ENCODE data around the gene CRNN.

CRNN gene

DNA sequence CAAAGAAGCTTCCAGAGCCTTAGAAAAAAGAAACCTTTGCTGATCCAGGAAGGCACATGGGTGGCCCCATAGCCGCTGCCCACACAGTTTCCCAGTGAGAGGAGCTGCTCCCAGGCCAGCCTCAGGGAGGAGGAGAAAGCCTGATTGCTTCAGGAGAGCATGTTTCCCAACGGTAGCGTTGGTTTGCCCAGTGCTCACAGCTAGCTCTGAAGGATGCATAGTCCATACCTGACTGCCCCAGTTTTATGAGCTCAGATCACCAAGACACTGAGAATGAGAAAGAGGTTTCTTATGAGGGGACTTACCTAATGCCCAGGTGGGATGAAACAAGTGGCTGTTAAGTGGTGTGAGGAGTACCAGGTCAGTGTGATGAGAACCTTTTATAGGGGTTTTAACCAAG lies at the start of gene CRNN:
TSS of gene CRNN (minus strand) at position 355 of the 400 bp plus-strand sequence. CDS start 2,030 bp downstream, outside the sequence.
- H3K4me3 Mint-ChIP-seq: no peak within 1 kb of the TSS
- no peaks in the 10 kb centered on the region for H3K36me3 Mint-ChIP-seq
- no peaks in the 10 kb centered on the region for H3K9me3 Mint-ChIP-seq
- H3K27me3 Mint-ChIP-seq: peaks cover 20% of the 10 kb centered on the region
- DNase-seq: no peak
- no peaks in the 10 kb centered on the region for H3K4me1 Mint-ChIP-seq
- CTCF ChIA-PET: no interaction called here
- no peak within 1 kb of the TSS for H3K27ac Mint-ChIP-seq

DNA sequence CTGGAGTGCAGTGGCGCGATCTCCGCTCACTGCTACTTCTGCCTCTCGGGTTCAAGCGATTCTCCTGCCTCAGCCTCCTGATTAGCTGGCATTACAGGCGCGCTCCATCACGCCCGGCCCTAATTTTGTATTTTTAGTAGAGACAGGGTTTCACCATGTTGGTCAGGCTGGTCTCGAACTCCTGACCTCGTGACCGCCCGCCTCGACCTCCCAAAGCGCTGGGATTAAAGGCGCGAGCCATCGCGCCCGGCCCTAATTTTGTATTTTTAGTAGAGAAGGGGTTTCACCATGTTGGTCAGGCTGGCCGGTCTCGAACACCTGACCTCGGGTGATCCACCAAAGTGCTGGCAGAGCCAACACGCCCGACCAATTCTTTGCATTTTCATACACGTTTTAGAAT lies 48.6 kb upstream of the CRNN start:
- Mint-ChIP-seq H3K27ac (no peak overlapping the region), H3K27me3 (peaks cover 7% of the 10 kb centered on the region), H3K4me3 (no peak overlapping the region), H3K4me1 (peaks cover 32% of the 10 kb centered on the region), H3K36me3 (no peaks in the 10 kb centered on the region), H3K9me3 (no peaks in the 10 kb centered on the region)
- CTCF ChIA-PET: interaction anchor here (0.7 kb wide), 1 partner anchor 32 kb away, joined by 3 read pairs; no protein-coding TSS in a partner anchor
- no peak for DNase-seq

DNA sequence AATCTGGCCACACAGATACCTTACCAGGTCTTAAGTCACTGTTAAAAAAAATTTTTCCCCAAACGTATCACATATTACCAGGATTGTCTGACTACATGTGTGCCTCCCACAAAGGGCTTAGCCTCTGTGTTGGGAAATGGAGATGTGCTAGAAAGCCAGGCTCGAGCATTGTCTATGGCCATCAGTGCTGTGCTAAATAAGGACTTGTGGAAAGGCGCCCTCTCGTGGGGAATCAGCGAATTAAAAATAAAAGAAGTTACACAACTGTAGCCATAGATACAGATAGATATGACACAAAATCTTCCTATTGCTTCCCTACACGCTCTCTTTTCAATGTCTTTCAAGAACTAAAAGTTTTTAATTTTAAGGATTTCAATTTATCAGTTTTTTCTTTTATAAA lies 47.5 kb upstream of the CRNN start:
- peak; percentile 71 for DNase-seq
- Mint-ChIP-seq H3K36me3 (no peaks in the 10 kb centered on the region), H3K27me3 (peaks cover 4% of the 10 kb centered on the region), H3K4me1 (peaks cover 32% of the 10 kb centered on the region), H3K9me3 (no peaks in the 10 kb centered on the region), H3K27ac (peak overlapping the region; percentile 69), H3K4me3 (no peak overlapping the region)
- CTCF ChIA-PET: no interaction called here

GRCh38 chr1:152460529-152460899 lies 46.5 kb upstream of the CRNN start:
- CTCF ChIA-PET: interaction anchor here (0.8 to 3.5 kb wide), 10 partner anchors 12 to 493 kb away, joined by 3 to 129 read pairs (median 30); no protein-coding TSS in a partner anchor
- Mint-ChIP-seq H3K9me3 (no peaks in the 10 kb centered on the region), H3K27me3 (peaks cover 7% of the 10 kb centered on the region), H3K4me3 (peak overlapping the region; percentile 60), H3K27ac (peak overlapping the region; percentile 85), H3K4me1 (peaks cover 32% of the 10 kb centered on the region), H3K36me3 (no peaks in the 10 kb centered on the region)
- DNase-seq: no peak

DNA sequence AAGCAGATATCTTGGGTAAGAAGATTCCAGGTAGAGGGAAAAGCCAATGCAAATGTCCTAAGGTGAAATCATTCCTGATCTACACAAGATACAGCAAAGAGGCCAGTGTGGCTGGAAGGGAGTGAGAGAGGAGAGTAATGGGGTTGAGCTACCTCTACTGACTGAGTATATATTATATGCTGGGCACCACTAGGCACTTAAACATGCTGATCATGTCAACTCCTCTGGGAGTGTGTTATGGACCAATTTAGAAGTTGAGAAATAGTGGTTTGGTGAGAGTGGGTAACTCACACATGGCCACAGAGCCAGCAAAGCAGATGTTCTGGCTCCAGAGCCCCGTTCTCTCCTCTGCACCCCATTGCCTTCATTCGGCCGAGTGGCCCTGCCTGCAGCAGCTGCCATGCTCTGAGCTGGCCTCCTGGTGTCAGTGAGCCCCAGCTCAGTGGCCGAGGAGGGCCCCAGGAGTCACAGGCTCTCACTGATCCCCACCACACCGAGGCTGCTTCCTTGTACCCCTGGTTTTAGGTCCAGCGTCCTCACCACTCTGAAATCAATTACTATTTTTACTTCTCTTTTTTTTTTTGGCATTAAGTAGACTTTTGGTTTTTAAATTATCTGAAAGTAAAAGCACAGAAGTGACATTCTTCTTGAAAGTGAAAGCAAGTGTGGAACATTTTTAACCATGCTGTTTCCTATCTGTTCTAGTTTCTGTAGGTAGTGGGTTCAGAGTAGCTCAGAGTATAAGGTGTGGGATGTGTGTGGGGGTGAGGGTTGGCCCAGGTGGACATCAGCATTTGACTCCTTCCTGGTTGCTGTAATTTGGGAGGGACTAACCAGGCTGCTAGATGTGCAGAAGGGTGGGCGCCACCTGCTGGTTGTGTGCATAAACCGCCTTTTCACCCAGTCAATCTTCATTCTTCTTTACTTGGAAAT lies 45.8 kb upstream of the CRNN start:
- DNase-seq: peak; percentile 81
- CTCF ChIA-PET: interaction anchor here (0.7 to 3.5 kb wide), 19 partner anchors 11 to 579 kb away, joined by 3 to 129 read pairs (median 10); no protein-coding TSS in a partner anchor
- peak overlapping the region; percentile 85 for H3K27ac Mint-ChIP-seq
- H3K36me3 Mint-ChIP-seq: no peaks in the 10 kb centered on the region
- peak overlapping the region; percentile 60 for H3K4me3 Mint-ChIP-seq
- H3K27me3 Mint-ChIP-seq: peaks cover 10% of the 10 kb centered on the region
- H3K4me1 Mint-ChIP-seq: peaks cover 32% of the 10 kb centered on the region
- H3K9me3 Mint-ChIP-seq: no peaks in the 10 kb centered on the region

DNA sequence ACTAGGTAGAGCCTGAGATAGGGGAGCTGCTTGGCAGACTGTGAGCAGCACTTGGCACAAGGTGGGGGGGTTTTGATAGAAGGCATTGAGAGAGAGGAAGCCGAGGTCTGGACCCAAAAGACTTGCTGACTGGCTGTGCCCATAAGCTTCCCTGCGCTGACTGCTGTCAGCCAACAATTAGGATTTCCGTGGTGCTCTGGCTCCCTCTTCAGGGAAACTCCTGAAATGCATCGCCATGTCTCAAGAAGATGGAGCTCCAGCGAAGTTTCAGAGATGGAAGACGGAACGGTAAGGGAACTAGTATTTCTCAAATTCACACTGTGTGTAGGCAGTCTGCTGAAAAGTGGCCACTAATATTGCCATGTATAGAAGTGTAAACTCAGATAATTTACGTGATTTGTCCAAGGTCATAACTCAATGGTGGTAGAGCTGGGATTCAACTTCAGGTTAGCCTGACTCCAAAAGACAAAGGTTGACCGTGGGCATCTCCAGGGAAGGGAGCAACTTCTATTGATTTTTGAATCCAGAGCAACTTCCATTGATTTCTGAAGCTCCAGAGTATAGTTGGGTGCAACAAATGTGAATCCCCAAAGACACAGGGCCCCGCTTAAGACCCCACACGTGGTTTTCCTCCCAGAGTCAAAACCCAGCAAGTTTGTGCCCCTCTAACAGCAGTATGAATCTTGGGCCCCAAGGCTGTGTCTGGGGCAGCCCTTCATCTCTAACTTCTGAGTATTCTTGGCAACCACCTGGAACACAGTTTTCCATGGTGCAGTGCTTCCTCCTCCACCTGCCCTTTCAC lies 44.5 kb upstream of the CRNN start:
- DNase-seq: peak; percentile 88
- no peak overlapping the region for H3K4me3 Mint-ChIP-seq
- H3K9me3 Mint-ChIP-seq: no peaks in the 10 kb centered on the region
- peaks cover 32% of the 10 kb centered on the region for H3K4me1 Mint-ChIP-seq
- peaks cover 11% of the 10 kb centered on the region for H3K27me3 Mint-ChIP-seq
- CTCF ChIA-PET: interaction anchor here (0.6 to 3.5 kb wide), 38 partner anchors 9 to 462 kb away, joined by 3 to 129 read pairs (median 4); no protein-coding TSS in a partner anchor
- no peaks in the 10 kb centered on the region for H3K36me3 Mint-ChIP-seq
- H3K27ac Mint-ChIP-seq: peak overlapping the region; percentile 40

GRCh38 chr1:152457561-152457960 lies 43.5 kb upstream of the CRNN start:
- H3K4me1 Mint-ChIP-seq: peaks cover 32% of the 10 kb centered on the region
- DNase-seq: no peak
- CTCF ChIA-PET: interaction anchor here (0.9 to 3.5 kb wide), 18 partner anchors 9 to 423 kb away, joined by 3 to 129 read pairs (median 8); no protein-coding TSS in a partner anchor
- H3K9me3 Mint-ChIP-seq: no peaks in the 10 kb centered on the region
- peaks cover 11% of the 10 kb centered on the region for H3K27me3 Mint-ChIP-seq
- H3K36me3 Mint-ChIP-seq: no peaks in the 10 kb centered on the region
- H3K4me3 Mint-ChIP-seq: no peak overlapping the region
- H3K27ac Mint-ChIP-seq: no peak overlapping the region

GRCh38 chr1:152457071-152457470 lies 43.0 kb upstream of the CRNN start:
- H3K27ac Mint-ChIP-seq: no peak overlapping the region
- CTCF ChIA-PET: interaction anchor here (0.7 to 3.5 kb wide), 4 partner anchors 12 to 274 kb away, joined by 3 to 45 read pairs (median 10); no protein-coding TSS in a partner anchor
- no peaks in the 10 kb centered on the region for H3K36me3 Mint-ChIP-seq
- no peaks in the 10 kb centered on the region for H3K9me3 Mint-ChIP-seq
- H3K4me3 Mint-ChIP-seq: no peak overlapping the region
- no peak for DNase-seq
- peaks cover 11% of the 10 kb centered on the region for H3K27me3 Mint-ChIP-seq
- peaks cover 32% of the 10 kb centered on the region for H3K4me1 Mint-ChIP-seq

DNA sequence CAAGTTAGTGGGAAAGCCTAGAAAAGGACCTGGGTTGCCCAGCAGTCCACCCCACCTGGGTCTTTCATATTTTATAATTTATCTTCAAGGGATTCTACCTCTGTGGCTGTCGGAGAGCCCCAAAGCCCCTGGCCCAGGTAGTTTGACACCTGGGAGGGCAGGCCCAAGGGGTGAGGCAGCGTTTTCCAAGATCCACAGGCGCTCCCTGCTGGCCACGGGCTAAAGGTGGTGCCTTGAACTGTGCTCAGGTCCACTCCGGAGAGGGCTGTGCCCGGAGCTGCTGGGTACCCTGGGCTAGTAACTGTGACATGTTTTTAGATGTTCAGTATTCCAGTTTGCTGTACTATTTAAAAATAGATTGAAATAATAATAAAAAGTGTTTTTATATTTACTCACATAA lies 37.2 kb upstream of the CRNN start:
- Mint-ChIP-seq H3K4me3 (no peak overlapping the region), H3K4me1 (no peaks in the 10 kb centered on the region), H3K27ac (no peak overlapping the region), H3K27me3 (peaks cover 16% of the 10 kb centered on the region), H3K36me3 (no peaks in the 10 kb centered on the region), H3K9me3 (no peaks in the 10 kb centered on the region)
- DNase-seq: no peak
- CTCF ChIA-PET: no interaction called here

GRCh38 chr1:152449661-152450060 lies 35.6 kb upstream of the CRNN start:
- no peak for DNase-seq
- Mint-ChIP-seq H3K27ac (no peak overlapping the region), H3K27me3 (peaks cover 8% of the 10 kb centered on the region), H3K36me3 (no peaks in the 10 kb centered on the region), H3K9me3 (no peaks in the 10 kb centered on the region), H3K4me1 (no peaks in the 10 kb centered on the region), H3K4me3 (no peak overlapping the region)
- CTCF ChIA-PET: interaction anchor here (1.1 to 2.7 kb wide), 2 partner anchors 9 to 397 kb away, joined by 3 to 21 read pairs; no protein-coding TSS in a partner anchor

DNA sequence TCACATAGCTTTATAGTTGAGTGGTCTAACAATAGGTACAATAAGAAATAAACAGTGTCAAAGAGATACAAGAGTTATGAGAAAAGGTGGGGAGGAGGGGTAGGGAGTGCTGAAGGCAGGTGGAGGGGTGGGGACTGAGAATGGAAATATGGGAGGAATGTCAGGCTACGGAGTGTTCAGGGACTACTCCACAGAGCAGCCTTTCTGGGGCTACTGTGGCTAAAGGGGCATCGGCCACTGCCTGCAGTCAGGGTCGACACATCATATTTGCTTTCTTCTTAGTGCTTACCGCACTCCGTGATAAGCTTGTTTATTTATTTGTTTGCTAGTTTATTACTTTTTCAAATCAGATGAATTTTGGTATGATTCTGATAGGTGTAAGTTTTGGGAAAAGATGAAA lies 34.4 kb upstream of the CRNN start:
- CTCF ChIA-PET: interaction anchor here (1.1 to 2.7 kb wide), 2 partner anchors 10 to 395 kb away, joined by 3 to 21 read pairs; no protein-coding TSS in a partner anchor
- H3K9me3 Mint-ChIP-seq: no peaks in the 10 kb centered on the region
- DNase-seq: no peak
- H3K27ac Mint-ChIP-seq: no peak overlapping the region
- H3K27me3 Mint-ChIP-seq: peaks cover 8% of the 10 kb centered on the region
- H3K36me3 Mint-ChIP-seq: no peaks in the 10 kb centered on the region
- no peak overlapping the region for H3K4me3 Mint-ChIP-seq
- H3K4me1 Mint-ChIP-seq: no peaks in the 10 kb centered on the region

- CTCF ChIA-PET: interaction anchor here (1.0 to 2.7 kb wide), 2 partner anchors 11 to 175 kb away, joined by 3 to 21 read pairs; partner anchors contain the start of gene LCE3A
- Mint-ChIP-seq H3K4me3 (no peak overlapping the region), H3K27ac (no peak overlapping the region), H3K4me1 (no peaks in the 10 kb centered on the region), H3K36me3 (no peaks in the 10 kb centered on the region), H3K9me3 (no peaks in the 10 kb centered on the region), H3K27me3 (peaks cover 8% of the 10 kb centered on the region)
- no peak for DNase-seq
Observed at GRCh38 chr1:152448095-152448494, 34.0 kb upstream of the CRNN start.

DNA sequence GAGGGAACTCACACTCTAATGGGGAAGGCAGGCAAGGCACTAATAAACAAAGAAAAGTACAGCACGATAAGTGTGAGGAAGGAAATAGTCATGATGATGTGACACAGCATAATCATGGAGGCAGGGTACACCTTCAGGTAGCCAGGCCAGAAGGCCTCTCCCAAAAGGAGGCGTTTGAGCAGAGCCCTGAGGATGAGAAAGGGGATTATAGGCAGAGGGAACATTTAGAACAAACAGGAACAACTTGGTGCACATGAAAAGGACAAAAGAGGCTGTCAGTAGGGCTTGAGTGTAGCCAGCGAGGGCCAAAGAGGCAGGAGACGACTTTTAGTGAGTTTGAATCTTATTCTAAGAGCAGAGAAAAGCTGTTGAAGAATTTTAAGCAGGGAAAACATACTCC lies 33.4 kb upstream of the CRNN start:
- H3K36me3 Mint-ChIP-seq: no peaks in the 10 kb centered on the region
- CTCF ChIA-PET: interaction anchor here (1.0 to 2.7 kb wide), 2 partner anchors 11 to 175 kb away, joined by 3 to 21 read pairs; partner anchors contain the start of gene LCE3A
- H3K4me3 Mint-ChIP-seq: no peak overlapping the region
- H3K27ac Mint-ChIP-seq: no peak overlapping the region
- peaks cover 8% of the 10 kb centered on the region for H3K27me3 Mint-ChIP-seq
- DNase-seq: no peak
- H3K4me1 Mint-ChIP-seq: no peaks in the 10 kb centered on the region
- H3K9me3 Mint-ChIP-seq: no peaks in the 10 kb centered on the region

- CTCF ChIA-PET: interaction anchor here (0.6 kb wide), 1 partner anchor 15 kb away, joined by 3 read pairs; no protein-coding TSS in a partner anchor
- no peak for DNase-seq
- no peak overlapping the region for H3K27ac Mint-ChIP-seq
- H3K4me3 Mint-ChIP-seq: no peak overlapping the region
- H3K36me3 Mint-ChIP-seq: no peaks in the 10 kb centered on the region
- H3K9me3 Mint-ChIP-seq: no peaks in the 10 kb centered on the region
- no peaks in the 10 kb centered on the region for H3K4me1 Mint-ChIP-seq
- peaks cover 8% of the 10 kb centered on the region for H3K27me3 Mint-ChIP-seq
Observed at GRCh38 chr1:152444045-152444444, 30.0 kb upstream of the CRNN start.
